IPS-NIHi11 (cell line): ENCODE results near the gene DGAT2.
A peak's percentile ranks its signal among the peaks of the same experiment; 100 is the strongest.

Experiments used
- DNase-seq: peaks from one replicate; pipeline ENCODE4 v3.0.0; 2012; ENCODE audit warnings: mixed read lengths, low spot score

DGAT2 gene

DNA sequence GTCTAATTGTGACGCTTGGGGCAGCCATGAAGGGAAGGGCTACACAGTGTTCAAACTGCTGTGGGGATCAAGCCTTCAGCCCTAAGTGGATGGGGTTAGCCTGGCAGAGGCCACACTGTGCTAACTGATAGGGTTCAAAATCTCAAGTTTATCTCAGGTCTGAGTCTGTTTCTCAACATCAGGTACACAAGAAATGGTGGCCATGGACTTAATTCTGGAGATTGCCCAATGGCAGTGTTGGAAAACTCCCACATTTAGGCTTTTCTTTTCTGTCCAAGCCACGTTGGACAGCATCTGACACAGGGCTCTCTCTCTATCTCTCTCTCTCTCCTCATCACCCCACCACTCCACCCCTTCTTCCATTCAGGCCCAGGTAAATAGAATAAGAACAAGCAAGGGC, 10.9 kb upstream of the DGAT2 start:
- no peak for DNase-seq

DNA sequence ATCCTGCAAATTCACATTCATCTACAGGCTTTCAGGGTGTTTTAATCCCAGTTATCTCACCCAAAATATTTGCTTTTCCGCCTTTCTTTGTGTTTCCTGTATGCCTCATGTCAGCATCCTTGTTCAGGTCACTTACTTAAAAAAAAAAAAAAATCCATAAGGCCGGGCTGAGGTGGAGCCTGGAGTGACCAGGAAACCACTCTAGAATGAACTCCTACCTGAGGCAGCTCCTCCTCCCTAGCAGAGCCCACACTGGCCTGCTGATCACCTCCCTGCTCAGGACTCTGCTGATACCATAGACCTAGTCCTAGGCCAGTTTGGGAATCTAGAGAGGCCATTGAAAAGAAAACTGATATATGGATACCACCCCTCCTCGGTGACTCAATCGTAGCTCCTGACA, 8.7 kb upstream of the DGAT2 start:
- no peak for DNase-seq

- DNase-seq, result no peak
Observed at GRCh38 chr11:75760243-75760642, 8.3 kb upstream of the DGAT2 start.

- no peak for DNase-seq
Observed at GRCh38 chr11:75760710-75761493, 7.7 kb upstream of the DGAT2 start.

- no peak for DNase-seq
Observed at GRCh38 chr11:75762158-75762557, 6.4 kb upstream of the DGAT2 start.

DNA sequence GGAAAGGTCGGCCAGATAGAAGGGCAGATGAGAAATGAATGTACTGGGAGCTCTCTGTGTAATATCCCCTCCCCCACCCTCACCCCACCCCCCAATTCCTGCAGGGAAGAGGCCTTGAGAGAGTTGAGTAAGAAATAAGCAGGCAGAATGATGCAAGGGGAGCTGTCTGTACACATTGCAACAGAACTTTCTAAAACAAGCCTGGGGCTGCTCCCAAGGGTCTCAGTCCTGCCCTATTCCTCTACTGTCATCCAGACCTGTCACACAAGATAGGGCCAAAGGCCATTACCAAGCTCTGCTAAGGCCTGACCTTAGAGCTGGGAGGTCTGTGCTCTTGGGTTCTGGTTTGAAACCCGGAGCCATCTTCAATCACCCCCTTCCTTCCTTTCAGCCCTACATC, 5.7 kb upstream of the DGAT2 start:
- DNase-seq, result no peak

- no peak for DNase-seq
Observed at GRCh38 chr11:75763846-75764245, 4.7 kb upstream of the DGAT2 start.

DNA sequence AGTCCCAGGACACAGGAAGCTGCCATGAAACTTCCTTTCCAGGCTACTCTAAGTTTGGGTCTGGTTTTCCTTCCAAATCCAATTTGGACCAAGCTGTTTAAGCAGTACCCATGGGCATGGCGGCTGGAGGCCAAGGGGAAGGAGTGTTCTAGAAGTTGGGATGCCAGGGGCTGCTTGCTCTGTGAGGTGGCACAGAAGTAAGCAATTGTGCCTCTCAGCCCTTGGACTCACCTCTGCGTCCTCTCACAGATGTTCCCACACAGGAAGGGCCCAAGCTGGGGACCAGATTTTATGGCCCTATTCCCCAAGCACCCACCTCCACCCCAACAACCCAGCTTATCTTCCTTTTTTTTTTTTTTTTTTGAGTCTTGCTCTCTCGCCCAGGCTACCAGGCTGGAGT, 3.5 kb upstream of the DGAT2 start:
- DNase-seq, result no peak

DNA sequence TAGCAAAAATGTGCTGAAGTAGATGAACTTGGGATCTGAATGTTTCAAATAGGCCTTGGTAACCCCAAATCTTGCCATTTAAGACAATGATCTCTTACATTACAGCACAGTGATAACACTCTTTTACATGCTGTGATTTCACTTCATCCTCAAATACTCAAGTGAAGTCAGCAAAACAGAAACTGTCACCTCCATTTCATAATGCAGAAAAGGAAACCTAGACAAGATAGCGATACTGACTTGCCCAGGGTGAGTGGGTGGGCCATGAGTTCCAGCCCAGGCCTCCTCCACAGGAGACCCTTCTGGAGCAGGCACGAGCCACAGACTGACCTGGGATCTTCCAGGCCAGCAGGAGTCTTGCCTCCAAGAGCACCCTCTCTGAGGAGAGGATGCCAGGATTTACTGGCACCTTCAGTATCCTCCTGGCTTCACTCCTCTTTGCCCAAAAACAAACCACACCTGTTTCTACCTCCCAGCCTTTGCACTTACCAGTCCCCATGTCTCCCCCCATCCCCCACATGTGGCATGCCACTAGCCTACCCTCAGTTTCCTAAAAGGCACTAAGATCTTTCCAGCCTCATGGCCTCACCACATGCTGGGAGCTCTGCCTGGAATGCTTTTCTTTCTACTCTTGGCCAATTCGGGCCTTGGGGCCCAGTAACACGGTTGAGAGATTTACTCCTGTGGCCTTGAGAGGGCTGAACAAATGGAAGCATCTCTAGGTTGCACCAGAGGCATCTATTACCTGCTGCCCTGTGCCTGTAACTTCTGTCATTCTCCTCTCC, 1.9 kb upstream of the DGAT2 start:
- DNase-seq, result no peak

GRCh38 chr11:75767228-75767572, 1.4 kb upstream of the DGAT2 start:
- DNase-seq, result no peak

GRCh38 chr11:75767793-75768111, 826 bp upstream of the DGAT2 start:
- no peak for DNase-seq

DNA sequence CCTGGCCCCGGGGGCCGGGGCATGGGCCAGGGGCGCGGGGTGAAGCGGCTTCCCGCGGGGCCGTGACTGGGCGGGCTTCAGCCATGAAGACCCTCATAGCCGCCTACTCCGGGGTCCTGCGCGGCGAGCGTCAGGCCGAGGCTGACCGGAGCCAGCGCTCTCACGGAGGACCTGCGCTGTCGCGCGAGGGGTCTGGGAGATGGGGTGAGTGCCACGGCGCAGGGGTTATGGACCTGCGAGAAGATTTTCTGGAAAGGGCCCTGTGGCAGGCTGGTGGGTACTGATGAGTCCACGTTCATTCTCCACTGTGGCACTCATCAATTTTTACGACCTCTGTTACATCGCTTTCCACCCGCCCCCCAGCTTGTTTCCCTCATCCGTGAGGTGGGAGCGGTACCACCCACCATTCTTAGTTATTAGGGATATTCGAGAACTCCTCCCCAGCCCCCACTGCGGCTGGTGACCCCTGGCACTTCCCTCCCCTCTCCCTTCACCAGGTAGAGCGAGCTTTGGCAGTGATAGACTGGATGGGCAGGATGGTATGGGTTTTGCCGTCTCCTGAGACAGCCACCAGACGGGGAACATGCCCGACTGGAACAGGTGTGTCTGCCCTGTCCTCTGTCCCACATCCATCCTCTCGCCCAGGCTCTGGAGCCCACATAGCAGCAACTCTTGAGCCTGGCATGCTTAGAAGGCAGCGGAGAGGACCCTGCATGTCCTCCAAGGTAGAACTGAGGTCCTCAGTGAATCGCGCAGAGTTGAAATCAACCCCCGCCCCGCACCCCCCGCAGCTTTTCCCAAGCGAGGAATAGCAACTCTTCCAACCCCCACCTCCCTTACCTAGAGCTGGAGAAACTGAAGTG, 562 bp downstream of the DGAT2 start:
- peak; percentile 44 for DNase-seq

GRCh38 chr11:75770102-75770501, 1.5 kb downstream of the DGAT2 start:
- DNase-seq, result no peak

DNA sequence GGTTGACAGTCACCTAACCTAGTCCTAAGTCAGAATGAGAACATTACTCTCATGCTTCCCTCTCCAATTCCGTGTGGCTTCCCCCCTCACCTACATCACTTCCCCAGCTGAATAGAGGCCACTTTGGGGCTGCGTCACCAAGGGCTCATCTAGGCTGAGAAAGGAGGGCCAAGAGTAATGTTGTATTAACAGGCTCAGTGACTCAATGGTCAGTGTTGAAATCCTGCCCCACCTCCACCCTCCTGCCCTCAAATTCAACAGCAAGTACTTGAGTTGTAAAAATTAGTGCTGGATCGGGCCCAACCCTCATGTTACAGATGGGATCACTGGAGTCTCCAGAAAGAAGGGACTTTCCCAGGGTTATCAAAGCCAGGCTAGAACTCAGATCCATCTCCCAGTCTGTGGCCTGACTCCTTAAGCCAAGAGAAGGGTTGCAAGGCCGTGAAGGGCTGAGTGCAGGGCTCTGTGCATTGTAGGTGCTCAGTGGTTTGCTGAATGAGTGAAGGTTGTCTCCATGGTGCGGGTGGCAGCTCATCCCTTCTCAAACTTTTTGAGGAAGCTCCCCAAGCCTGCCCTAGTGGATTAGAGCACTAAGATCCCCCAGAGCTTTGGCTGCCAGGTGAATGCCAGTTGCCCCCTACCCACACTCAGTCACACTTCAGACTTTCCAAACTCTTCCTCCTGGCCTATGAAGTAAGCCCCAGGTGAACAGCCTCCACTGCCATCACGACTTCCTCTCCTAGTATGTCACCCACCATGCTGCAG, 3.2 kb downstream of the DGAT2 start:
- no peak for DNase-seq

DNA sequence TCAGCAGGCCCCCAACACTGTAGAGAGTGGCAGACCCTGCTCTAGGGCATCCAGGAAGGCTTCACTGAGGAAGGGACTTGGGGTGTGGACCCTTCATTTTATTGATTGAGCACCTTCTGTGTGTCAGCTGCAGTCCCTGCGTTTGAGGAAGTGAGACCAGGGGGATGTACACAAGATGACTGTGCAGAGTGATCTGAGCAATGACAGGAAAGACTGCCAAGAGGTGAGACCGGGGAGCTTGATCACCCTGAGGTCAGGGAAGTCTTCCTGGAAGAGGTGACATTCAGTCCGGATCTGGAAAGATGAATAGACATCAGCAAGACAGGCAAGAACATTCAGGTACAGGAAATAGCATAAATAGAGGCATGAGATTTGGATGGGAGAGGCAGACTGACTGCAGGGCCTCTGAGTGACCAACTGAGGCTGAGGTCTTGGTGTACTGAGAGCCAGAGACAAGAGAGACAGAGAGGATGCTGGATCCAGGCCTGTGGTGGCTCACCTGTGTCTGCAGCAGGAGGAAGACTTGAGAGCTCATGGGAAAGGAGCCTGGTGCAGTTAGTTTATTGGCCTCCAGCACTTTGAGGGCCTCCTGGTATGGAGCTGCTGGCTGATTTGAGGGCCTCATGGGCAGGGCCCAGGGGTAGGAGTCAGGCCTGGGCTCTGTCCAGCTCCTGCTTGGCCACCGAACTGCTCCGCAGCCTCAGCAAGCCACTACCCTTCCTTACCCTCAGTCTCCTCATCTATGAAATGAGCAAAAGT, 5.2 kb downstream of the DGAT2 start:
- no peak for DNase-seq

- DNase-seq, result peak; percentile 43
Observed at GRCh38 chr11:75775056-75775455, 6.5 kb downstream of the DGAT2 start.

GRCh38 chr11:75776546-75776945, 8.0 kb downstream of the DGAT2 start:
- DNase-seq, result no peak

DNA sequence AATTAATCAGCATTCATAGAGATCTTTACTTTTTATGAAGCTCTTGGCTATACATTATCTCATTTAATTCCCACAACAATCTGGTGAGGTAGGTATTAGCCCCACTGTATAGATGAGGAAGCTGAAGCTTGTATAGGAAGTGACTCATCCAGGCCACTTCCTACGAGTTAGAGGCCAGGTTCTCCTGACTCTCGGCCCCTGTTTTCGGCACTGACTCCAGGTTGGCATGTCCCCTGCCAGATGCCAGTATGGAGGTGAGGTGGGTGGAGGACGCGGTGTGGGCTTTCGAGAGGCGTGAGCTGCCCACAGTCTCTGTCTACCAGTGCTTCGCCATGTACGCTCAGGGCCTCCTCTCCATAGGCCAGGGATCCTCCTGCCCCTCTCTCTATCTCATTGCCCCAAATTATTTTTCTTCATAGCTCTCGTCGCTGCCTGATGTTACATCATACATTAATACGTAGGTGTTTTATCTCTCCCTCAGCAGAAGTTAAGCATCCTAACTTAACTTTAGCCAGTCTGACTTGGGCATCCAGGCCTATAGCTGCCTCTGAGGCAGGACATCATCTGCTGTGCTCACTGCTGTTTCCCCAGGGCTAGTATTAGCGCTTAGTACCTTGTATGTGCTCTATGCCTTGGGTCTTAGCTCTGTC, 9.0 kb downstream of the DGAT2 start:
- no peak for DNase-seq

DNA sequence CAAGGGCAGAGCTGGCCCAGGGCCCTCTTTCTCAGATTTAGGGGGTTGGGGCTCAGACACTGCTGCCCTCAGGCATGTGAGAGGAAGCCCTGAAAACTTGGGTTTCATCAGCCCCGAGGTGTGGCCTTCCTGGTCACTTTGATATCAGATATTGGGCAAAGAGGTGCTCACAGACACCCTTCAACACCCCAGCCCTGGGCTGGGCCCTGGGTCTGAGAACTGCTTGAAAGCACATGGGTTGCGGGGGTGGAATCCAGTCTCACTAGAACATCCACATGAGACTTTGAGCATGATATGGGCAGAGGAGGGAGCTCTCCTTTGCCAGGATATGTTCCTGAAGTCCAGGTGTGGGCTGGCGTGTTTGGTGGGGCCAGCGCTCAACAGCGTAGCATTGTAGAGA, 10.4 kb downstream of the DGAT2 start:
- DNase-seq, result no peak

GRCh38 chr11:75779960-75780359, 11.4 kb downstream of the DGAT2 start:
- no peak for DNase-seq

DNA sequence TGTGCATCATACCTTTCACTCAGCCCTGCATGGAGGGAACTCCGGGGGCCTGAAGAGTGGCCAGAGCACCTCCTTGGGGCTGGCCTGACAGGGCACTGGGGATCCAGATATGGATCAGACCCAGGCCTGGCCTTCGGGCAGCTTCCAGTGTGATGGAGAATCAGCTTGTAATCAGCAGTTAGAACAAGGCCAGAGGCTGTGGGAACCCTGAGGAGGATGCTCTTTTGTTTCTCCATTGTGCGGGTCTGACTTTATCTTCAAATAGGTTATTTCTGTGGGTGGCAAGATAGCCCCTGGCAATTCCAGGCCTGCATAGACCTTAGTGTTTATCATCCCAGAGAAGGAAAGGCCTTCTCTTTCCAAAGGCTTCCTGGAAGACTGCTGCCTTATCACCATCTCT, 12.3 kb downstream of the DGAT2 start:
- DNase-seq, result no peak
